ENCODE results near the gene ESYT1.

Gene ESYT1

GRCh38 chr12:56189918-56190694 lies 62.0 kb downstream of the ESYT1 start:
- peak; percentile 75 for DNase-seq

GRCh38 chr12:56190695-56191155 lies 62.7 kb downstream of the ESYT1 start:
- DNase-seq, result no peak

GRCh38 chr12:56192582-56192981 lies 64.5 kb downstream of the ESYT1 start:
- DNase-seq, result no peak

- peak; percentile 84 for DNase-seq
These were observed 65.0 kb downstream of the ESYT1 start for GRCh38 chr12:56193025-56193578.
